NCI-H1417 treated with DMSO at 0.1 percent for 48 hours (cell line): Measurements from ENCODE around the gene PARP6.

Source experiments
- DNase-seq: peaks from one replicate; lab custom pipeline; 2025; lab: John Stamatoyannopoulos, UW

Gene PARP6

DNA sequence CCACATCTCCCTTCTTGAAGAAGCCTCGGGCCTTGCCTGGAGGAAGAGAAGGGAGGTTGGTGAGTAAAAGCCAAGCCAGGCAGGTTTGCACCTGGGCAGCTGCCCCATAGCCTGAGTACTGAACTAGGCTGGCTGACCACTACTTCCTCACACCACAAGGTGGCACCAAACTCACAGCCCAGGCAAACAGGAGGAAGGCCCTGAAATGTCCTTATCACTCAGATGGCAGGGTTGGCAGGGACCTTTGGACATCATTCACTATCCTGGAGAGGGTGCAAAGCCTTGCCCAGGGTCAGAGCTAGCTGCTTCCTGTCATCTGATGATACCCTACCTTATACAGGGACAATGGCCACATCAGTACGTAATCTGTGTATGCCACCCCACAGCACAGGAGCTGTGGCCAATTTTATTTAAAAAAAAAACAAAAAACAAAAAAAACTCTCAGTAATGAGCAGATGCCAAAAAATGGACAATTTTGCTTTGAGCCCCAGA lies 72.6 kb downstream of the PARP6 start:
- DNase-seq: no peak

DNA sequence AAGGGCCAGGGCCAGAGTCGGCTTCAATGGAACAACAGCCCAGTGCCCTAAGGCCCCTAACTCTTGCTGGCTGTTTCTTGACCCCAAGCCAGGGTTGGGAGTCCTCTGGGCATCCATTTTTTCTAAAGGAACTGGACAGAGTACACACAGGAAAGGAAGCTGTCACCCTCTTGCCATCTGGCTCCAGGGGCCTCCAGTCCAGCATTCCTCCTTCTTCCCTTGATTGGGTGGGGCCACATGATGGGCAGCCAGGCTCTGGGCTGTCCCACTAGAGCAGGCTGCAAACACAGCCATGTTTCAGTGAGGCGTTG lies 73.2 kb downstream of the PARP6 start:
- no peak for DNase-seq

DNA sequence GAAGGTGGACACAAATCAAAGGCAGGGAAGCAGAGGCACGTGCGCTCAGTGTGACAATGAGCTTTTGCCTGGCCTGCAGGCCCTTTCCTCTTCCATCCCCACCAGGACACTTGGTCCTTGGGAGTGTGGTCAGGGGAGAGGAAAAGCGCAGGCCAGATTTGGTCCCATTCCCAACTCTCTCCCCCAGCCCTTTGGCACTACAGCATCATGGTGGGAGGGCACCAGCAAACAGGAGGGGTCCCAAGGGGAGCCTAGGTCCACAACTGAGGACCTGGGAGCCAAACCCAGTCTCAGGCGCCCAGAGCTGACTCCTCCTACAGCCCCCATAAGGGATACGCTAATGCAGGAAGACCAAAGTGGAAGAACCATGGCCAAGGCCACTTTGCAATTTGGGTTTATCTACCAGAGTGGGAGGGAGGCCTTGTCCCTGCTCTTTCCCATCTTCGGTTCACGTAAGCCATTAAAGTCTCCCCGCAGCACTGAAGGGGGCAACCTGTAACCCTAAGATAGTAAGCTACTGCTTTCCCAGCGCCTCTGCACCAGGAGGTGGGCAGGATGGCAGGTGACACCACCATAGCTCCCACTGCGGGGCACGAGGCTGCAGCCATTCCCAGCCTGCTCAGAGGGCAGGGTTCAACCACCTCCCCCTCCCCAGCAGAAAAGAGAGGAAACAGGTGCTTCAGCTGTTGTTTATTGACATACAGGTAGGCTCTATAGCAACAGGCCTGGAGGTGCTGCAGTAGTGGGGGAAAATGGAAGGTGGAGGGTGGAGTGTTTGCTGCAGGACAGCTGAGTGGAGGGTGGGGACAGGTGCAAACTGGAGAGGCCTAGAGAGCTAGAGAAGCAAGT lies 73.8 kb downstream of the PARP6 start:
- peak; percentile 75 for DNase-seq

DNA sequence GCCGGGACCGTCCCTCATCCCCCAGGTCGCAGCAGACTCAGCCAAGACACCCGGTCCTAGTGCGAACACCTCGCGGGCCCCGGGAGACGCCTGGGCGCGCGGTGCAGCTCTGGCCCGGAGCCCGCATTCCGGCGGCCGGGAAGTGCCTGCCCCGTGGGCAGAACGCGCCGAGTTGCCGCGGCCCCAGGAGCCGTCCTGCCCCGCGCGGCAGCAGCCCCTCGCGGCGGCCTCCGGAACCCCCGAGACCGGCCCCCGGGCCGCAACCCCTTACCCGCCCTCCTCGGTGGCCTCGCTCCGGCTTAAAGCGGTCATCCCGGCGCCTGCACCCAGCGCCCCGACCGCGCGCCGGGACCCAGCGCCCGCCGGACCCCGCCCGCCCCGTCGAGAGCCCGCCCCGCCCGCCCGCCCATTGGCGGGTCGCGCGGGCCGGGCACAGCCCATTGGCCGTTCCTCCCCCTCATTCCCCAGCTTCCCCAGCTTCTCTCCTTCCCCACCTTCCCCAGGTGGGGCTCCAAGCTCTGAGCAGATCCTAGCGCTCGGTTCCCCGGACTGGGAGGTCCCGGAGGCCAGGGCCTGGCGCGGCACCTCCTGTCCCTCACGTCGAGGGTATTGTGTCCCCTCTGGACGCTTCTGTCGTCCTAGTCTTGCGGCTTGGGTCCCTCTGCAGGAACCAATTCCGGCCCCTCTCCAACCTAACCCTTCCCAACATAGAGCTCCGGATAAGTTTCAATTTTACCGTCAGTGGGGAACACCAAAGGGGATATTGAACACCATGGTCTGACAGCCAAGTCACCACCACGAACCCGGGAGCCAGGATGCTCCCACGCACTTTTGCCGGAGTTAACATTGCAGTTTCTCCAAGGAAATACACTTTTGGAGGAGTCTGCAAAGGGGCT lies 74.6 kb downstream of the PARP6 start, which contains the start of gene GRAMD2A:
TSS of gene GRAMD2A (minus strand) at position 328 of the 896 bp plus-strand sequence.
- DNase-seq: no peak

DNA sequence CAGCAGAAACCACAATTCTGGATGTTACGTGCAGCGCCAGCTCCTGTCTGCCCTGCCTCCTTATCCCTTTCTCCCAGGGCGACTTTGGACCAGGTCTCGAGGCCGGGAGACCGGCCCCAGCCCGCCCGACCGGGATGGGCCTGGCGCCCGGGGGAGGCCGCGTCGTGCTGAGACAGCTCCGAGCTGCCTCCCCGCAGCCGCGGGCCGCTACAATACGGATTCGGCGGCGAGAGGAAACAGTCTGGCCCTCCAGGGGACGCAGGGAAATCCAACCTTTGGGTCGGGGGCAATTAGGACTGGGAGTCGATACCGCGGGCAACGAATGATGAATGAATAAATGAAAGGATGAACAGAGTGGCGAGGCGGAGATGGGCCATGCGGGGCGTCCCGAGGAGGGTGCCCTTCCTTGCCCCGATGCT lies 75.3 kb downstream of the PARP6 start:
- no peak for DNase-seq

DNA sequence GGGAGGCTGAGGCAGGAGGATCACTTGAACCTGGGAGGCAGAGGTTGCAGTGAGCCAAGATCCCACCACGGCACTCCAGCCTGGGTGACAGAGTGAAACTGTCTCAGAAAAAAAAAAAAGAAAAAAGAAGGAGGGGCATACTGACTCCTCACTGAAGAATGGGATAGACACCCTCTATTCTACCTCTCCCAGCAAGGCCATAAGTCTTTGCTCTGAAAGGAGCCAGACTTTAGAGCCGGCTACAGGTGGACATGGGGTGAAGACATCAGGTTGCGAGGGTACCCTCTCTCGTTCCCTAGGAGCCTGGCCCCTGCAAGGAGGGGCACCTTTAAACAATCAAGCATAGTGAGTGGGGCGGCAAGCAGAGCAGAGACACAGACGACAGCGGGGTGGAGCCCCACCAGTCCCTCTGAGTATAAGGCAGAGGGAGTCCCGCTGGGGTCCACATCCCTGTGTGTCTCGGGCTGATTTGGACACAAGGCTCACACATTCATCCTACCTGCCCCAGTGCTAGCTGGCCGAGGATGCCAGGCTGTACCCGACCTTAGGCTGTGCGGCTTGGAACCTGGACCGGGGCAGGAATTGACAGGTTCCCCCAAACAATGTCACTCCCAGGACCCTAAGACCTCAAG lies 75.8 kb downstream of the PARP6 start:
- DNase-seq: no peak

DNA sequence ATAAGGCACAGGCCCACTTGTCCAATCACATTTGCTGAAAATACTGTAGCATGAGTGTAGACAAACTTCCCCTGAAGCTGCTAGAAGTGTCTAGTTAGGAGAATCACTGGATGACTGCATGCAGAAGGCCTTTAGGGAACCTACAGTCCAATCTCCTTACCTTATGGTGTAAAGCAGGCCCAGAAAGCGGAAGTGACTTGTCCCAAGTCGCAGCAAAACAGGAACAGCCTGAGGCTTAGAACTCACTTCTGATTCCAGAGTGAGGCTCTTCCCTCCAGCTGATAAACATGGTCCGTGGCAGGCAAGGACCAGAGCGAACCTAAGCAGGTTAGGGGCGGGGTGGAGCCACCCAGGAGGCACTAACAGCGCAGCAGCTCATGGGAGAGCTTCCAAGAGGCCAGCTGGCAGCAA lies 77.2 kb downstream of the PARP6 start:
- no peak for DNase-seq

DNA sequence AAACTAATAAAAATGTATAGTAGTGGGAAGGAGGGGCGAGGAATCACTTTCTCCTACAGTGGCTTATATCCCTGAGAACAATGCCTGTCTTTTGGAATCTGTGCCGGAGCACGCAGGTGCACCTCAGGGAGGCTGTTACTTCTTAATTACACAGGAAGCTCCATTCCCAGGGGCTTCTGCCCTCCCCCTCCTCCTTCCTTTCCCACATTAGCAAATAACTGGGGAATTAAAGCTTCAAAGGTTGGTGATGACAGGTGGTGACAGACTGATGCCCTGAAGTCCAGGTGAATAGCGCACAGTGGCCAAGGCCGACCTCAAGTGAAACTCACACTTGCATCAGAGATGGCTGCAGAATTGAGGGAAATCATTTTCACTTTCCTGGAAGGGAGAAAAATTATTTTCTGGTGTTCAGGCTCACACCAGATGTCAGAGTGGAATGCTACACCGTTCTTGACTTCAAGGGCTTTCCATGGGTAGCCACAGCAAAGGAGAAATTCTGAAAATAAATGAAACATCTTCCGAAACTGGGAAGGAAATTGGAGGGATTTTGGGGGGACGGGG lies 78.4 kb downstream of the PARP6 start:
- DNase-seq: peak; percentile 63

DNA sequence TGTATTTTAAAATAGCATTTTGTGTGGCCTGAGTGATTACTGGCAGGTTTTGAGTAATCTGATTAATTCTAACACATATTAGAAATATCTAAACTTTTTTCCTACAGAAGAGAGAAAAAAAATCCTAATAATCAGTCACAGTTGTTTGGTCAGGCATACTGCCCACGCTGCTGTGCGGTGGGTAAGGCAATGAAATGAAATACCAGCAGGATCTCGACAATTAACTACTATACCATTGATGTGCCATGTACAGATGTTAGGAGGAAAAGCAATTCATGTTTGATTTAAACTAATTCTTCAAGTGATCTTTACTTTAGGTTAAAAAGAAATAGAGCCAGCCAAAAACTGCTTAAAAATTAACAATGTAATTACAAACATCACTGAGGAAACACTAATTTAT lies 79.9 kb downstream of the PARP6 start:
- no peak for DNase-seq
